IPS DF 6.9 (cell line): ENCODE data around the gene OR52B4.
"Not testable (repeated sequence)": the region's sequence is repeated elsewhere in the genome, so short reads cannot be mapped to it uniquely, and the experiment has no call there.

Experiments
- DNase-seq: peaks from one replicate; pipeline ENCODE4 v3.0.0-alpha.2; 2013; ENCODE audit warnings: low read depth, low spot score
- H3K27ac ChIP-seq: one replicate; pipeline ENCODE4 v1.5.1; 2013; ENCODE audit warnings: low read length, control low read depth
- H3K27me3 ChIP-seq: 2 replicates; pipeline ENCODE4 v1.6.1; 2013; ENCODE audit warnings: mild to moderate bottlenecking, low read length; ENCODE audit not compliant: control insufficient read depth, insufficient read depth
- H3K36me3 ChIP-seq: 2 replicates; pipeline ENCODE4 v1.6.1; 2013; ENCODE audit warnings: low read length; ENCODE audit not compliant: control insufficient read depth, insufficient read depth
- H3K4me1 ChIP-seq: 2 replicates; pipeline ENCODE4 v1.6.1; 2013; ENCODE audit warnings: low read length; ENCODE audit not compliant: control insufficient read depth, insufficient read depth
- H3K4me3 ChIP-seq: 2 replicates; pipeline ENCODE4 v1.5.1; 2013; ENCODE audit warnings: mild to moderate bottlenecking, low read length
- H3K9me3 ChIP-seq: 2 replicates; pipeline ENCODE4 v1.6.1; 2013; ENCODE audit warnings: low read length, inconsistent platforms; ENCODE audit not compliant: control insufficient read depth, insufficient read depth
- WGBS: extraction: QIAGEN DNeasy Blood & Tissue Kit; methylation state at CpG from one replicate; pipeline ENCODE4 v1.1.7; 2013; ENCODE audit warnings: mixed read lengths, missing lambda C conversion rate; ENCODE audit not compliant: insufficient read length, insufficient coverage; 5-methylcytosine and 5-hydroxymethylcytosine counted together

Gene OR52B4

DNA sequence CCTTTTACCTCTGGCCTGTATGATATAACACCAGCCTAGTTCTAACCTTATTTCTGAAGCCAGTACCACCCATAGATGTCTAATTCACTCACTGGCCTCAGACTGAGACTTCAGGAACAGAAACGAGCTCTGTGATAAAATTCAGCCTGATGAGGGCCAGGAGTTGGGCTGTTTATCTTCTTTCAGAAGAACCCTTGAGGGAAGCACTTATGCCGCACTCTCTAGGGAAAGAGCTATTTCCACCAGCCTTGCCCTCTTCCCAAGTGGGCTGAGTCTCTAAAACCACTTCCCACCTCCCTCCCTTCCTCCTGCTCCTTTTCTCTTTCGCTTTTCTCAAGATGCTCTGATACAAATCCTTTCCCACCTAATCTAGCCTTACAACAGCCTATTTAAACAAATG, 2.0 kb upstream of the OR52B4 start:
- Histone ChIP-seq H3K9me3 (no peaks in the 10 kb centered on the region), H3K4me1 (no peaks in the 10 kb centered on the region), H3K4me3 (no peak overlapping the region), H3K27me3 (no peaks in the 10 kb centered on the region), H3K27ac (no peak overlapping the region), H3K36me3 (no peaks in the 10 kb centered on the region)
- no peak for DNase-seq
- WGBS: no CpG with 5 or more reads among the region's 3 CpGs

DNA sequence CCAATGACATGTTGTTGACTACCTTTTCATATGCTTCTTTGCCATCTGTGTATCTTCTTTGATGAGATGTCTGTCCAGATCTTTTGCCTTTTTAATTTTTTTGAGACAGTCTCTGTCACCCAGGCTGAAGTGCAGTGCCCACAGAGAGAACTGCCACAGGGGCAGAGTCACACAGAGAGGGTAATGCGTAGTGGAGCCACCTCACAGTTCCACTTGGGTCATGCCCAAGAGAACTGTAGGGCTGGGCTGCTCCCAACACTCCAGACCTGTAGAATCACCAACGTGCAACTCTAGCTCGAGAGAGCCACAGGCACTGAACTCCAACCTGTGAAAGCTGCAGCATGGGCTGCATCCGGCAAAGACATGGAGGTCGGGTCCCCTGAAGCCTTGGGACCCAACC, 20.0 kb downstream of the OR52B4 start:
- H3K4me1 ChIP-seq, DNase-seq, H3K36me3 ChIP-seq, H3K9me3 ChIP-seq, H3K27me3 ChIP-seq, H3K27ac ChIP-seq, H3K4me3 ChIP-seq: not testable (repeated sequence)
- no CpG with 5 or more reads among the region's 5 CpGs for WGBS

DNA sequence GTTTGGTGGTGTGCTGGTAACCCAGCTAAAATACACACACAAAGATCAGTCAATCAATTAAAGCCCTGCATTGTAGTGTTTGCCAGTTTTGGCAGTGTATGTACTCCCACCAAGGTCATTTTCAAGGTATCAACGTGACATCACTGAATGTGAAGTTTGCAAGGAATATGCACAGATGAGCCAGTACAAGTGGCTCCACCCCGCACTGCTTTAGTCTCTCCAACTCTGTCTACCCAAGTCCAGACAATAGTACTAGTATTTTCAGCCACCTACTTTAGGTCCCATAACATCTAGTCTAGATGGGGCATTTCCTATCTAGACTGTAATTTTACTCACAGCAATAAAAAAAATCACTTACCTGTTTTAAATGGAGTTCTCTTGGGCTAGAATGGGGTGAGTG, 22.8 kb downstream of the OR52B4 start:
- WGBS: no CpG with 5 or more reads among the region's 2 CpGs
- H3K9me3 ChIP-seq, H3K4me3 ChIP-seq, H3K36me3 ChIP-seq, H3K4me1 ChIP-seq, H3K27ac ChIP-seq, DNase-seq, H3K27me3 ChIP-seq: not testable (repeated sequence)

DNA sequence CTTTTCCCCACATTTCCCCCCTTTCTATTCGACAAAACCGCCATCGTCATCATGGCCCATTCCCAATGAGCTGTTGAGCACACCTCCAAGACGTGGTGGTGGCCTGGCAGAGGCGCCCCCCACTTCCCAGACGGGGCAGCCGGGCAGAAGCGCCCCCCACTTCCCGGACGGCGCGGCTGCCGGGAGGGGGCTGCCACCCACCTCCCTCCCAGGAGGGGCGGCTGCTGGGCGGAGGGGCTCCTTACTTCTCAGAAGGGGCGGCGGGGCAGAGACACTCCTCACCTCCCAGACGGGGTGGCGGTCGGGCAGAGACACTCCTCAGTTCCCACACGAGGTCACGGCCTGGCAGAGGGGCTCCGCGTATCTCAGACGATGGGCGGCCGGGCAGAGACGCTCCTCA, 33.8 kb downstream of the OR52B4 start:
- H3K9me3 ChIP-seq, H3K27me3 ChIP-seq, DNase-seq, H3K36me3 ChIP-seq, H3K4me3 ChIP-seq, H3K27ac ChIP-seq, H3K4me1 ChIP-seq: not testable (repeated sequence)
- no CpG with 5 or more reads among the region's 28 CpGs for WGBS
